HepG2 (cell line): ENCODE results near the gene UTS2R. TPM values are rescaled to one million over a fixed set of nuclear protein-coding genes. Genes with fewer than 3 reads are reported as not detected.

ENCODE experiments used
- AHR ChIP-seq: IDR thresholded peaks from 2 replicates; pipeline ENCODE4 v1.6.1; 2018; ENCODE audit warnings: missing genetic modification reagents, missing compliant biosample characterization
- CTCF ChIP-seq: sonication (generic); formaldehyde crosslinking; IDR thresholded peaks from 2 replicates; pipeline ENCODE4 v1.5.0; 2020; ENCODE audit warnings: mild to moderate bottlenecking, missing genetic modification reagents, moderate library complexity
- GTF3A ChIP-seq: sonication (generic); formaldehyde crosslinking; conservative IDR thresholded peaks from 2 replicates; pipeline ENCODE4 v1.4.0; 2020; ENCODE audit warnings: mild to moderate bottlenecking, missing genetic modification reagents
- HBP1 ChIP-seq: IDR thresholded peaks from 2 replicates; pipeline ENCODE4 v1.6.1; 2016; ENCODE audit warnings: low read depth, control low read depth
- MIER2 ChIP-seq: IDR thresholded peaks from 2 replicates; pipeline ENCODE4 v1.6.1; 2016; ENCODE audit warnings: missing biosample characterization, missing genetic modification reagents
- NR1H2 ChIP-seq: sonication (generic); formaldehyde crosslinking; IDR thresholded peaks from 2 replicates; pipeline ENCODE4 v1.8.1; 2022; ENCODE audit warnings: low read depth, missing genetic modification reagents, borderline replicate concordance
- SAP130 ChIP-seq: IDR thresholded peaks from 2 replicates; pipeline ENCODE4 v1.6.1; 2016; ENCODE audit warnings: low read depth
- SCMH1 ChIP-seq: sonication (generic); formaldehyde crosslinking; IDR thresholded peaks from 2 replicates; pipeline ENCODE4 v1.9.0; 2021; ENCODE audit warnings: missing genetic modification reagents, mild to moderate bottlenecking, borderline replicate concordance
- SNAPC5 ChIP-seq: sonication (generic); formaldehyde crosslinking; IDR thresholded peaks from 2 replicates; pipeline ENCODE4 v1.8.1; 2023; ENCODE audit warnings: mild to moderate bottlenecking, missing genetic modification reagents, borderline replicate concordance
- USF2 ChIP-seq, 2 experiments: sonication (generic) in 1 of 2; formaldehyde crosslinking in 1 of 2; IDR thresholded peaks; 2 replicates each; pipeline versions ENCODE4 v1.5.1 to v1.6.1; 2011 to 2020; ENCODE audit warnings: borderline replicate concordance in 1 of 2, low read depth in 1 of 2, low read length in 1 of 2, mild to moderate bottlenecking in 1 of 2, missing genetic modification reagents in 1 of 2, moderate library complexity in 1 of 2
- ZFYVE20 ChIP-seq: sonication (generic); formaldehyde crosslinking; IDR thresholded peaks from 2 replicates; pipeline ENCODE4 v1.8.0; 2023; ENCODE audit warnings: low read depth, mild to moderate bottlenecking, moderate library complexity, missing genetic modification reagents, borderline replicate concordance
- ZMAT5 ChIP-seq: sonication (generic); formaldehyde crosslinking; IDR thresholded peaks from 2 replicates; pipeline ENCODE4 v1.5.0; 2020; ENCODE audit warnings: mild to moderate bottlenecking, low read depth, missing genetic modification reagents, borderline replicate concordance
- ZNF343 ChIP-seq: sonication (generic); formaldehyde crosslinking; IDR thresholded peaks from 2 replicates; pipeline ENCODE4 v1.4.0; 2020; ENCODE audit warnings: mild to moderate bottlenecking, missing genetic modification reagents
- ZNF569 ChIP-seq: sonication (generic); formaldehyde crosslinking; IDR thresholded peaks from 2 replicates; pipeline ENCODE4 v1.5.0; 2020; ENCODE audit warnings: mild to moderate bottlenecking, missing genetic modification reagents, moderate library complexity, borderline replicate concordance
- ZNF646 ChIP-seq: sonication (generic); formaldehyde crosslinking; IDR thresholded peaks from 2 replicates; pipeline ENCODE4 v1.9.0; 2021; ENCODE audit warnings: mild to moderate bottlenecking, missing genetic modification reagents
- polyA plus RNA-seq, 8 experiments: library from polyadenylated mRNA; depleted of rRNA in 3 of 8; stranded (reverse) in 7 of 8; unstranded in 1 of 8; fragments of >200 nt; fragmentation: Illumina TruSeq in 4 of 8; extraction: Trizol in 4 of 8; gene quantifications; 2 replicates each; pipeline versions ENCODE4 v1.2.1 to v1.2.3, GENCODE V29; 2011 to 2016; ENCODE audit warnings: low read depth in 4 of 8, missing spikeins in 1 of 8, mixed read lengths in 1 of 8; ENCODE audit not compliant: insufficient read depth in 1 of 8
- total RNA-seq, 5 experiments: library from RNA; depleted of rRNA; stranded (reverse); fragments of >200 nt; fragmentation: Illumina TruSeq; extraction: Trizol; gene quantifications; 2 replicates each; pipeline ENCODE4 v1.2.3, GENCODE V29; 2016; ENCODE audit warnings: low read depth in 1 of 5

The UTS2R gene
- total and polyA plus RNA-seq, 2 of the 13 experiments (the other 11 are each of a cell fraction or from before 2014, with no cell fraction given): 0.13 to 0.15 TPM

GRCh38 chr17:82351713-82352488, 19.7 kb upstream of the UTS2R start (continued):
- TF ChIP-seq ZFYVE20 (CRISPR knock-in tag) (no peak), NR1H2 (CRISPR knock-in tag) (no peak), USF2 (IDR thresholded peaks at IDR 0.05; ENCODE audit: low read depth, low read length) (no peak), USF2 (CRISPR knock-in tag; IDR thresholded peaks at IDR 0.05; ENCODE audit: borderline replicate concordance) (no peak), CTCF (CRISPR knock-in tag) (peak; percentile 99), GTF3A (no peak; the same call in 1 of the 2 replicates), HBP1 (CRISPR knock-in tag) (0 out of 2 replicates have a peak, but pooled peaks have one; percentile 44), SAP130 (peak; percentile 74), SNAPC5 (CRISPR knock-in tag) (no peak), ZMAT5 (no peak), ZNF646 (CRISPR knock-in tag) (no peak), ZNF569 (no peak), ZNF343 (CRISPR knock-in tag) (0 out of 2 replicates have a peak, but pooled peaks have one; percentile 71), SCMH1 (CRISPR knock-in tag) (no peak), AHR (CRISPR knock-in tag) (peak; percentile 18; the same call in 1 of the 2 replicates), MIER2 (CRISPR knock-in tag) (peak; percentile 92)
